ENCODE data around the gene PRMT3.
"Not testable (repeated sequence)": the region's sequence is repeated elsewhere in the genome, so short reads cannot be mapped to it uniquely, and the experiment has no call there.

Gene PRMT3

DNA sequence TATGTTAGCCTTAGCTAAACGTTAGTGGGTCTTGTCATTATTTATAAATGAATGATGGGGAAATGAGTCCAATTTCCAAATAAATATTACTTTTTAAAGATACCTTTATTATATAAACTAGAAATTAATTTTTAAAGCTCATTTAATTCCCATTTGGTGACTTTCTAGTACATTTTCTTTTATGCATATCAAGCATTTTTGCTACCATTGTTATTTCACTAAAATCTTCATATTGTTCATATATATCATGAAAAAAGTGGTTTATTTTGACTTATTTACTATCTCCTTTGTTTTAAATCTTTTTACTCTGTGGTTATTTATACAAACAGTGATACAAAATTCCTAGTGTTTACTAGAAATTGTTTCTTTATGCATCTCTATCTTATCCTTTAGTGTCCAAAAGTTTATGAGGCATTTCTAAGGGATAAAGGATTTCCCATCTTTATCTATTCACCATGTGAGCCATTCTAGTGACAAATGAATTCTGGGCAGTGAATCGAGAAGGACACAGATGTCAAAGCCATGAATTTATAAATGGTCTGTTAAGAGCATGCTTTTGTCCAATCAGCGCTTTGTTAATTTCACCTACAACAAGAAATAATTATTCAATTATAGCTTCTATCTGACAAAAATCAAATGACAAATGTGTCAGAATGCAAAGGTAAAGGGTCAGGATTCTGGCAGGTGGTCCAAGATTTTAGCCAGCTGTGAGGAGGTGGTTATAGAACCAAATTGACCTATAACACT is 70.6 kb downstream of the PRMT3 start:
- DNase-seq (ENCODE audit: low read depth in 2 of 2) = no peak

DNA sequence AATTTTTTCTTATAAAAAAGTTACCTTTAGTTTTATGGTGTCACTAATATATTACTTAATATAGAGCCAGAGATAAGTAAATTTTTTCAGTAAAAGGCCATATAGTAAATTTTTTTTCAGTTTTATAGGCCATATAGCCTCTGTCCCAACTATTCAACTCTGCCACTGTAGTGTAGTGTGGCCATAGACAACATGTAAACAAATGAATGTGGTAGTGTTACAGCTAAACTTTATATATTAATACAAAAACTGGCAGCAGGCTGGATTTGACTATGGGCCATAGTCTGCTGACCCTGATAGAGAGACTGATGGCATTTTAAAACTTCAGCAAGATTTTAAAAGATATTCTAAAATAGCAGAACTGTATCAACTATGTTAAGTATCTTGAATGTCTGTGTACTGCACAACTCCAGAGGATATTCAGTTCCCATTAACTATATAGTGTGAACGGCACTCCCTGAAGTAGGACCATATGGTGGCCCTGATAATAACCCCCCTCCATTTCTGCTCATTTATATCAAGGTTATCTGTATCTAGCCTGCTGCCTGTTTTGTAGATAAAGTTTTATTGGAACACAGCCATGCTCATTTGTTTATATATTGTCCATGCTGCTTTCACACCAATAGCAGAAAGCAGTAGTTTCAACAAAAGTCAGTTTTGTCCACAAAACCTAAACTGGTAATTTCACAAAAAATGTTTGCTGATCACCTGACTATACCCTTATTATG is 71.6 kb downstream of the PRMT3 start:
- DNase-seq (ENCODE audit: low read depth in 2 of 2) = no peak

DNA sequence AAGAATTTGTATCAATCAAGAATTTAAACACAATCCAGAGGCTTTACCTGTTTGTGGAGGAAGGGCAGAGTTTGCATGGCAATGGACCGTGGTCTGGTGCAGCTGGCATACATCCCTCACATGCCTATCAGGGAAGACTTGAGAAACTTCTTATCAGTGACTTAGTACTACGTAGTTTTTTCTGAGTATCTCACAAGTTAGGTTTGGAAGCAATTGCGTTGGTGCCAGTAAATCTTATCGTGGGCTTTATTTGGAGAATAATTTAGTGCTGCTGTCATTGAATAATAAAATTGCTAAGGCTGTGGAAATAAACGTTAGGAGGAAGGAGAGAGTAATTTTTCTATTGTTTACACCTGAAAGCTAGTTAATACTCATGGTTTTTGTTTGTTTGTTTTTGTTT is 72.3 kb downstream of the PRMT3 start:
- DNase-seq (ENCODE audit: low read depth in 2 of 2) = no peak

GRCh38 chr11:20464518-20464917 is 77.0 kb downstream of the PRMT3 start:
- no peak for DNase-seq (ENCODE audit: low read depth in 2 of 2)

DNA sequence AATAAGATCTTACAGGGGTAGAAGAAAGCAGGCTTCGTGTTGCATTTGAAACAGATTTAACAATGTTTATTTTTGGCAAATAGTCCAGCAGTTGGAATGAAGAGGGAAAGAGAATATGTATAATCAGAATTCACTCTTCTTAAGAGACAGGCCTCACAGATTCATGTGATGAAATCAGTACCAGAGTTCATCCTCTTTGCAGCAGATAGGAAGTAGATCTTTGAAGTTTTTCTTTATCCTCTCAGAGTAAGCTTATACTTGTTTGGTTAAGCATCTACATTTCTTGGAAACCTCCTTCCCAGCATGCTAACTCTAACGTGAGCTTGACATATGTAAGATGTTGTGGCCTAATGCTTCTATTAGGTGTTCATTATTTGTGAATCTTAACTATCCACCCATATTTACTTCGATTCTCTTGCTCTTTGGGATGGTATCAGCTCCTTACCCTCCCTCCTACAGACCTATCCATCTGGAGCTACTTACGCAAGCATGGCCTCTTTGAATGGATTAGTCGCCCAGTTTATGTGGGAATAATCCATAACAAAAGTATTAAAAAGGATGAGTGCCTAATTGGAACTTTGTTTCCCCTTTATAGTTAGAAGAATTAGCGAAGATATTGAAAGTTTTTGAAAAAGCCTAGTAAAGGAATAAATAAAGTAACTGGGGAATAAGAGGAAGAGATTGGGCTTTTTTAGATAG is 80.1 kb downstream of the PRMT3 start:
- DNase-seq (ENCODE audit: low read depth in 2 of 2) = no peak

- no peak for DNase-seq (ENCODE audit: low read depth in 2 of 2)
These were observed 82.8 kb downstream of the PRMT3 start for GRCh38 chr11:20470348-20470747.

GRCh38 chr11:20471929-20472328 is 84.4 kb downstream of the PRMT3 start:
- DNase-seq (ENCODE audit: low read depth in 2 of 2) = not testable (repeated sequence)

DNA sequence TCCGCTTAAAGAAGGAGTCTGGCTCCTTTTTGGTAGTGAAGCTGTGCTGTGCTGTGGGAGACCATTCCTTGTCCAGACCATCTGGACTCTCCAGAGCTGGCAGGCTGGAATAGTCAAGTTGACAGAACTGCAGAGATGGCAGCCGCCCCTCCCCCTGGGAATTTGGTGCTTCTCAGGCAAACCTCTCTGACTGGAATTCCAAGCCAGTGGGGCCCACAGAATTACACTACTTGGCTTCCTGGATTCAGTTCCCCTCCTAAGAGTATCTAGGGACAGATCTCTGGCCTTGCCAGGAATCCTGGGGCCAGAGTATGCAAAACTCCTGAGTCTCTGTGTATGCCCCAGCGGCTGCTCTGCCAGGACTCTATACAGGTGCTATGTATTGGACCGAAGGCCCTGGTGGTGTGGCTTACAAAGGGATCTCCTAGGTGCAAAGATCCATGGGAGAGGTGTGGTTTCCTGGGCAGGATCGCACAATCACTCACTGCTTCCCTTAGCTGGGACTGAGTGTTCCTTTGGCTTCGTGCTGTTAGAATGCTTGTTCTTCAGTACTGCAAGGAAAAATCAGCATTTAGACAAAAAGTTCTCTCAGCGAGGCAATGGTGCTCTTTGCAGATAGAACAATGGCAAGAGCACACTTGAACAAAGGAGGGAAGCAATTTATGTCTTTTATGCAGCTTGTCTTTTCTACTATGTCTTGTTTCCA is 86.8 kb downstream of the PRMT3 start:
- DNase-seq (ENCODE audit: low read depth in 2 of 2) = no peak

DNA sequence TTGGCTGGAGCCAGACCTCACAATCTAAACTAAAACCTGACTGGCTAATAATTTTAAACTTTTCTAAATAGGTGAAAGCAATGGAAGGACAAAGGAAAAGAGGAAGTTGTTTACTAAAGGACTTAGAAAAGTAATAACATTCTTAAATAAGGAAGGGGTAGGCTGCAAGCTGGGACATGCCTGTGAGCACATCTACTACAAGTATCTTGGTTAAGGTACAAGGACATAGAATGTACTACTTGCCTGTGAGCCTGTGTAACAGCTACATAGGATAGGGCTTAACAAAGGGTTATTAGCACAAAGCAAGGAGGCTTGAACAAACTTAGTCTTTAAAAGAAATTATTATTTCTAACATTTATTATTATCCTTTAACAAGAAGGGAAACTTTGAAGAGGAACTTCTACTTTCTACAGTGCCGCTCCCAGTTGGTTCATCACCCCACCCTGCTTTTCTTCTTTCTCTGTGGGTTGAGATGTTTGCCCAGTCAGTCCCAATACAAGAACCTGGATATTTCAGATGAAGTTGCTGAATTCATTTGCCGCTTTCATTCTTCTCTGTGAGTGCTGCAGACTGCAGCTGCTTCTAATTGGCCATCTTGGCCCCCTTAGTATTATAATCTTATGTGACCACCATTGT is 87.5 kb downstream of the PRMT3 start:
- no peak for DNase-seq (ENCODE audit: low read depth in 2 of 2)

- DNase-seq (ENCODE audit: low read depth in 2 of 2) = no peak
These were observed 90.0 kb downstream of the PRMT3 start for GRCh38 chr11:20477418-20478090.

GRCh38 chr11:20479513-20479912 is 92.0 kb downstream of the PRMT3 start:
- DNase-seq (ENCODE audit: low read depth in 2 of 2) = no peak

DNA sequence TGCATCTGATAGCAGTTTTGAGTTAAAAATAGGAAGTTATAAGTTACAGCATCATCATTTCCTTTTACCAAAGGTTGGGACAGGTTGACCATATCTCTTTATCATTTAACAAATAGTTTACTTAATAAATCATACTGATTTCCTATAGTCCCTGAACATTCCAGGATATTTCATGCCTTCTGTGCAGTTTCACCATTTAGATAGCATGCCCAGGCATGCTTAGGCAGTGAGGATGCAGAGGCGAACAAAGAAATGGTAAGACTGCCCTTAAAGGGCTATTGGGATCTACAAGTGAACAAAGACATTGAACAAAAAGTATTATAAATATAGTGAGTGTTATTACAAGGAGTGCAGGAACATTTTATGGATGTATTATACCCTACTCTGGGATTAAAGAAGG is 96.4 kb downstream of the PRMT3 start:
- DNase-seq (ENCODE audit: low read depth in 2 of 2) = no peak

DNA sequence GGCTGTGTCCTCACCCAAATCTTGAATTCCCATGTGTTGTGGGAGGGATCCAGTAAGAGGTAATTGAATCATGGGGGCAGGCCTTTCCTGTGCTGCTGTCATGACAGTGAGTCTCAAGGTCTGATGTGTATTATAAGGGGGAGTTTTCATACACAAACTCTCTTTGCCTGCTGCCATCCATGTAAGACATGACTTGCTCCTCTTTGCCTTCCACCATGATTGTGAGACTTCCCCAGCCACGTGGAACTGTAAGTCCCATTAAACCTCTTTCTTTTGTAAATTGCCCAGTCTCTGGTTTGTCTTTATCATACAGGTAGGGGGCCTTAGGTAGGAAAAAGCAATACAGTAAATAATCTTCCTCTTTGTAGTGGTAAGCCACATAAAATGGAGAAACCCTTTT is 96.9 kb downstream of the PRMT3 start:
- not testable (repeated sequence) for DNase-seq (ENCODE audit: low read depth in 2 of 2)

DNA sequence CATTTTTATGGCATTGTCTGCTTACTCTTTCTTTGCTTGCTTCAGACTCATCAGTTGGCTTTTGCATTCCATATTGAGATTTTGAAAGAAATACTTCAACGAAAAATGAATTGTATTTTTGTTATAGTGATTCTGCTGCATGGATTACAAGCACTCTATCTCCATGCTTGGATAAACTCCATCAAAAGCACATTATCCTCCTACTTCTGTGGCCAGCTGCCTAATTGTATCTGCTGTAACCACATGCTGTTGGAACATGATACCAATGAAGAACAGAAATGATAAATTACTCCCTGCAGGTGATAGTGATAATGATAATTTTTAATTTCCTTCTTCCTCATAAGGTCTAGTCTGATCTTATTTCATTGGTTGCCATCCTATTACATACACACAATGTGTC is 100.8 kb downstream of the PRMT3 start:
- DNase-seq (ENCODE audit: low read depth in 2 of 2) = no peak

- no peak for DNase-seq (ENCODE audit: low read depth in 2 of 2)
These were observed 102.4 kb downstream of the PRMT3 start for GRCh38 chr11:20489948-20490347.

DNA sequence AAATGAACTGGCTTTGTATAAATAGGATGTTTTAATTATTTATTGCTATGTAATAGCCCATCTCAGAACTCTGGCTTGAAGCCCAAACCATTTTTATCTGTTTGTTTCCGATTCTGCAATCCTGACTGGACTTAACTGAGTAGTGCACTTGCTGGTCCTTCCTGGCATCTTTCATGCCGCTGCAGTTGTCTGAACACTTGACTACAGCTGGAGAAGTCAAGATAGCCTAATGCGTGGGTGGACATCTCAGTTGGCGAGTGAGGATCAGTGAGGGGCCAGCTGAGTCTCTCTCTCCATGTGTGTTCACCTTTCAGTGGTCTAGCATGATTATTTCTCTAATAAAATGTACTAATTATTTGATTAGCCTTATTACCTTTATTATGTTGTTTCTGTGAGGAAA is 105.8 kb downstream of the PRMT3 start:
- no peak for DNase-seq (ENCODE audit: low read depth in 2 of 2)

DNA sequence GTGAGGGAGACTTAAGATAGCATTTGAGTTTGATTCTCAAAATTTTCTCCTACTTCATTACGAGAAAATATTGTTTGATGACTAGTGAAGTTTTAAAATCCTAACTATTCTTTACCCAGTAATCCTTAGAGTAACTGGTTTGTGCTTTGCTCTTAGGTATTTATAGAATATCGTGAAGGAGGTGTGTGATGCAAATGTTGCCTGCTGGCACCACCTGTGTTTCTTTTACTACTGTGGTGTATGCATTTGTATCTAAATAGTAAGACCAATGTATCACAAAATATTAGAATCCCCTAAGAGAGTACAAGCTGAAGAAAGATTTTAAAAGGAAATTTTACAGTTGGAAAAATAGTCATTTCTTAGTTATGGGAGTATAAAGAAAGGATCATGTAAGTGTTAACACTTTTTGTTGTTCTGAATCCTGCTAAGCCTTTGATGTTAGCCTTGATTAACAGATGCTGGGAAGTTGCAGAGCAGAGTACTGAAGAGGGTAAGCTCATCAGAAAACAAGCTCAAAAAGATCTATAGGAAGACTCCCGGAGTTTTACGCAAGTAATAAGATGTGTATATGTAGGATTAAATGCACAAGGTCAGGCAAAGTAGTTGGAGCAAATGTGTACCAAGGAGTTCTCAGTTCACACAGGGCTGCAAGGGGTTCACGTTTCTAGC is 109.7 kb downstream of the PRMT3 start:
- DNase-seq (ENCODE audit: low read depth in 2 of 2) = no peak

GRCh38 chr11:20501252-20501651 is 113.7 kb downstream of the PRMT3 start:
- no peak for DNase-seq (ENCODE audit: low read depth in 2 of 2)

- no peak for DNase-seq (ENCODE audit: low read depth in 2 of 2)
These were observed 114.5 kb downstream of the PRMT3 start for GRCh38 chr11:20501971-20502370.

GRCh38 chr11:20511982-20512381 is 124.5 kb downstream of the PRMT3 start:
- DNase-seq (ENCODE audit: low read depth in 2 of 2) = no peak

DNA sequence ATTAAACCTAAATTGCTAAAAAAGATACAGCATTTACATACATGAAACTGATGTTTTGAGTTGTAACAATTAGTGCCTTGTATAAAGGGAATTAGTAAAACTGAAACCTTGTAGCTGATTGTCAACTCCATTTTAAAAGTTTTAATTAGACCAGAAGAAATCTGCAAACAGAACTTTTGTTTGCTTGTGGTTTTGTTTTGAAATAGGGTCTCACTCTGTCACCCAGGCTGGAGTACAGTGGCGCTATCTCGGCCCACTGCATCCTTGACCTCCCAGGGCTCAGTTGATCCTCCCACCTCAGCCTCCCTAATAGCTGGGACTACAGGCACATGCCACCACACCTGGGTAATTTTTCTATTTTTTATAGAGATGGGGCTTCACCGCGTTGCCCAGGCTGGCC is 125.4 kb downstream of the PRMT3 start:
- no peak for DNase-seq (ENCODE audit: low read depth in 2 of 2)

Data from activated CD8-positive, alpha-beta memory T cell treated with anti-CD3 and anti-CD28 coated beads for 4 hours (primary cell).